HG02798 (cell line): ENCODE data around the gene JPT2.

Experiments
- ATAC-seq: cut with Tn5 transposase; IDR thresholded peaks from one replicate; pipeline ENCODE4 v1.9.1; 2021; ENCODE audit warnings: mild to moderate bottlenecking; ENCODE audit not compliant: unreplicated experiment, poor library complexity

Gene JPT2

GRCh38 chr16:1749152-1750117 is 71.4 kb downstream of the JPT2 start:
- no peak for ATAC-seq
